ENCODE measurements around the gene REXO1.

REXO1 gene

GRCh38 chr19:1843646-1844394 is 4.5 kb downstream of the REXO1 start:
- no peaks in the 10 kb centered on the region for H3K36me3 ChIP-seq (ENCODE audit: insufficient read depth, low read length)
- H3K9ac ChIP-seq (ENCODE audit: low read depth, low read length) = no peak overlapping the region
- H3K9me3 ChIP-seq (ENCODE audit: control insufficient read depth, insufficient read depth, low read length) = no peaks in the 10 kb centered on the region
- no peaks in the 10 kb centered on the region for H3K4me1 ChIP-seq (ENCODE audit: insufficient read depth, low read length)

- Histone ChIP-seq H3K36me3 (ENCODE audit: insufficient read depth, low read length) (no peaks in the 10 kb centered on the region), H3K9ac (ENCODE audit: low read depth, low read length) (no peak overlapping the region), H3K9me3 (ENCODE audit: control insufficient read depth, insufficient read depth, low read length) (no peaks in the 10 kb centered on the region), H3K4me1 (ENCODE audit: insufficient read depth, low read length) (no peaks in the 10 kb centered on the region)
These were observed 5.2 kb downstream of the REXO1 start for GRCh38 chr19:1843116-1843515.

- no peaks in the 10 kb centered on the region for H3K9me3 ChIP-seq (ENCODE audit: control insufficient read depth, insufficient read depth, low read length)
- no peaks in the 10 kb centered on the region for H3K36me3 ChIP-seq (ENCODE audit: insufficient read depth, low read length)
- no peak overlapping the region; the same call in 1 of the 2 replicates for H3K9ac ChIP-seq (ENCODE audit: low read depth, low read length)
- H3K4me1 ChIP-seq (ENCODE audit: insufficient read depth, low read length) = no peaks in the 10 kb centered on the region; the same call in 1 of the 2 replicates
These were observed 6.9 kb downstream of the REXO1 start for GRCh38 chr19:1841209-1841924.

GRCh38 chr19:1840541-1841115 is 7.7 kb downstream of the REXO1 start:
- H3K9me3 ChIP-seq (ENCODE audit: control insufficient read depth, insufficient read depth, low read length) = no peaks in the 10 kb centered on the region
- no peaks in the 10 kb centered on the region; the same call in 1 of the 2 replicates for H3K4me1 ChIP-seq (ENCODE audit: insufficient read depth, low read length)
- H3K9ac ChIP-seq (ENCODE audit: low read depth, low read length) = no peak overlapping the region; the same call in 1 of the 2 replicates
- H3K36me3 ChIP-seq (ENCODE audit: insufficient read depth, low read length) = no peaks in the 10 kb centered on the region

GRCh38 chr19:1839658-1840540 is 8.4 kb downstream of the REXO1 start:
- no peak overlapping the region for H3K9ac ChIP-seq (ENCODE audit: low read depth, low read length)
- H3K4me1 ChIP-seq (ENCODE audit: insufficient read depth, low read length) = no peaks in the 10 kb centered on the region; the same call in 1 of the 2 replicates

GRCh38 chr19:1837625-1838105 is 10.6 kb downstream of the REXO1 start:
- H3K36me3 ChIP-seq (ENCODE audit: insufficient read depth, low read length) = no peaks in the 10 kb centered on the region
- no peaks in the 10 kb centered on the region for H3K9me3 ChIP-seq (ENCODE audit: control insufficient read depth, insufficient read depth, low read length)
- no peaks in the 10 kb centered on the region; the same call in 1 of the 2 replicates for H3K4me1 ChIP-seq (ENCODE audit: insufficient read depth, low read length)
- no peak overlapping the region for H3K9ac ChIP-seq (ENCODE audit: low read depth, low read length)

More at GRCh38 chr19:1839658-1840540, 8.4 kb downstream of the REXO1 start:
- Histone ChIP-seq H3K36me3 (ENCODE audit: insufficient read depth, low read length) (no peaks in the 10 kb centered on the region), H3K9me3 (ENCODE audit: control insufficient read depth, insufficient read depth, low read length) (no peaks in the 10 kb centered on the region)

GRCh38 chr19:1837222-1837565 is 11.1 kb downstream of the REXO1 start:
- Histone ChIP-seq H3K4me1 (ENCODE audit: insufficient read depth, low read length) (no peaks in the 10 kb centered on the region; the same call in 1 of the 2 replicates), H3K9me3 (ENCODE audit: control insufficient read depth, insufficient read depth, low read length) (no peaks in the 10 kb centered on the region), H3K9ac (ENCODE audit: low read depth, low read length) (no peak overlapping the region), H3K36me3 (ENCODE audit: insufficient read depth, low read length) (no peaks in the 10 kb centered on the region)

GRCh38 chr19:1836458-1837221 is 11.6 kb downstream of the REXO1 start:
- no peaks in the 10 kb centered on the region; the same call in 1 of the 2 replicates for H3K4me1 ChIP-seq (ENCODE audit: insufficient read depth, low read length)
- no peaks in the 10 kb centered on the region for H3K9me3 ChIP-seq (ENCODE audit: control insufficient read depth, insufficient read depth, low read length)
- H3K36me3 ChIP-seq (ENCODE audit: insufficient read depth, low read length) = no peaks in the 10 kb centered on the region
- H3K9ac ChIP-seq (ENCODE audit: low read depth, low read length) = no peak overlapping the region

- Histone ChIP-seq H3K9me3 (ENCODE audit: control insufficient read depth, insufficient read depth, low read length) (no peaks in the 10 kb centered on the region), H3K4me1 (ENCODE audit: insufficient read depth, low read length) (no peaks in the 10 kb centered on the region; the same call in 1 of the 2 replicates), H3K36me3 (ENCODE audit: insufficient read depth, low read length) (peaks cover 3% of the 10 kb centered on the region; the same call in 1 of the 2 replicates), H3K9ac (ENCODE audit: low read depth, low read length) (no peak overlapping the region)
These were observed 14.7 kb downstream of the REXO1 start for GRCh38 chr19:1833540-1833939.

GRCh38 chr19:1832046-1832663 is 16.1 kb downstream of the REXO1 start:
- peaks cover 3% of the 10 kb centered on the region; the same call in 1 of the 2 replicates for H3K4me1 ChIP-seq (ENCODE audit: insufficient read depth, low read length)

GRCh38 chr19:1830978-1831377 is 17.3 kb downstream of the REXO1 start:
- Histone ChIP-seq H3K36me3 (ENCODE audit: insufficient read depth, low read length) (peaks cover 3% of the 10 kb centered on the region; the same call in 1 of the 2 replicates), H3K9ac (ENCODE audit: low read depth, low read length) (no peak overlapping the region), H3K4me1 (ENCODE audit: insufficient read depth, low read length) (peaks cover 6% of the 10 kb centered on the region; the same call in 1 of the 2 replicates), H3K9me3 (ENCODE audit: control insufficient read depth, insufficient read depth, low read length) (no peaks in the 10 kb centered on the region)

More at GRCh38 chr19:1832046-1832663, 16.1 kb downstream of the REXO1 start:
- no peak overlapping the region for H3K9ac ChIP-seq (ENCODE audit: low read depth, low read length)
- no peaks in the 10 kb centered on the region for H3K9me3 ChIP-seq (ENCODE audit: control insufficient read depth, insufficient read depth, low read length)
- H3K36me3 ChIP-seq (ENCODE audit: insufficient read depth, low read length) = peaks cover 3% of the 10 kb centered on the region; the same call in 1 of the 2 replicates

- H3K9me3 ChIP-seq (ENCODE audit: control insufficient read depth, insufficient read depth, low read length) = no peaks in the 10 kb centered on the region
- no peak overlapping the region for H3K9ac ChIP-seq (ENCODE audit: low read depth, low read length)
- peaks cover 9% of the 10 kb centered on the region; the same call in 1 of the 2 replicates for H3K4me1 ChIP-seq (ENCODE audit: insufficient read depth, low read length)
- H3K36me3 ChIP-seq (ENCODE audit: insufficient read depth, low read length) = peaks cover 3% of the 10 kb centered on the region; the same call in 1 of the 2 replicates
These were observed 17.7 kb downstream of the REXO1 start for GRCh38 chr19:1830568-1830967.

GRCh38 chr19:1829958-1830357 is 18.3 kb downstream of the REXO1 start:
- Histone ChIP-seq H3K36me3 (ENCODE audit: insufficient read depth, low read length) (peaks cover 3% of the 10 kb centered on the region; the same call in 1 of the 2 replicates), H3K9ac (ENCODE audit: low read depth, low read length) (no peak overlapping the region), H3K4me1 (ENCODE audit: insufficient read depth, low read length) (peaks cover 9% of the 10 kb centered on the region; the same call in 1 of the 2 replicates), H3K9me3 (ENCODE audit: control insufficient read depth, insufficient read depth, low read length) (no peaks in the 10 kb centered on the region)

Data from ES-I3 (cell line).